OCI-LY1 (cell line): ENCODE data around the gene CDC34.

Experiments
- CTCF ChIP-seq: fragments of 200-600 bp; sonication (generic), shearing (Covaris generic); IDR thresholded peaks from 2 replicates; pipeline ENCODE4 v1.5.1; 2017; ENCODE audit warnings: mild to moderate bottlenecking, antibody characterized with exemption, low read length, moderate library complexity, mixed read lengths
- EZH2 ChIP-seq: fragments of 200-600 bp; sonication (generic), shearing (Covaris generic); IDR thresholded peaks from 2 replicates; pipeline ENCODE4 v1.8.0; 2017; ENCODE audit warnings: borderline replicate concordance, mixed run types, mild to moderate bottlenecking, antibody characterized with exemption, low read length, moderate library complexity, mixed read lengths

- TF ChIP-seq EZH2 (no peak), CTCF (no peak)
Observed at GRCh38 chr19:582497-583197, 51.1 kb downstream of the CDC34 start.
